ENCODE measurements around the gene CIITA. TPM values are rescaled to one million over a fixed set of nuclear protein-coding genes. Genes with fewer than 3 reads are reported as not detected.

CIITA gene
- total RNA-seq, 2 donors from 2014 or later: 25.2 to 31.0 TPM

DNA sequence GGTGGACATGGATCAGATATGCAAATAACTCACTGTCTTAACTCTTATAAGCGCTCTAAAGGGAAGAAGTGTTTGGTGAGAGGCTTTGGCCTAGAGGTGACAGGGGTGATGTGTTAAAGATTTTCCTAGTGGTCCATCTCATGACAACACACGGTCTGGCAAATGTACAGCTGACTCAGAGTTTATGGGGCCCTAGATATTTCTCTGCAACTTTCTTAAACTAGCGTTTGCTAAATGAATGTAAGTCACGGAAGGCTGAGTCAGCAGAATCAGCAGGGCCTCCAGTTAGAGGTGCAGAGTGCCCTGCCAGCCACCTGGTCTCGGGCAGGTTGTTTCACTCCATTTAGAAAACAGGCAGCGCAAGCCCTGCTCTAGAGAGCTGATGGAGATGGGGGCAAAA is 107.5 kb downstream of the CIITA start:
- no peaks in the 10 kb centered on the region for H3K9me3 ChIP-seq
- H3K27me3 ChIP-seq (replicated peaks; ENCODE audit: insufficient read depth): no peaks in the 10 kb centered on the region
- H3K4me1 ChIP-seq (ENCODE audit: control insufficient read depth in 1 of 2, low read depth in 2 of 2): peaks cover 5 to 9% of the 10 kb centered on the region in 2 donors
- no peak overlapping the region for H3K27ac ChIP-seq
- no peak overlapping the region for H3K4me3 ChIP-seq
- DNase-seq (ENCODE audit: low spot score) (no peak), ATAC-seq (ENCODE audit: insufficient number of reproducible peaks, low FRiP score, low read depth) (no peak)
- TF ChIP-seq, protein P1, sequence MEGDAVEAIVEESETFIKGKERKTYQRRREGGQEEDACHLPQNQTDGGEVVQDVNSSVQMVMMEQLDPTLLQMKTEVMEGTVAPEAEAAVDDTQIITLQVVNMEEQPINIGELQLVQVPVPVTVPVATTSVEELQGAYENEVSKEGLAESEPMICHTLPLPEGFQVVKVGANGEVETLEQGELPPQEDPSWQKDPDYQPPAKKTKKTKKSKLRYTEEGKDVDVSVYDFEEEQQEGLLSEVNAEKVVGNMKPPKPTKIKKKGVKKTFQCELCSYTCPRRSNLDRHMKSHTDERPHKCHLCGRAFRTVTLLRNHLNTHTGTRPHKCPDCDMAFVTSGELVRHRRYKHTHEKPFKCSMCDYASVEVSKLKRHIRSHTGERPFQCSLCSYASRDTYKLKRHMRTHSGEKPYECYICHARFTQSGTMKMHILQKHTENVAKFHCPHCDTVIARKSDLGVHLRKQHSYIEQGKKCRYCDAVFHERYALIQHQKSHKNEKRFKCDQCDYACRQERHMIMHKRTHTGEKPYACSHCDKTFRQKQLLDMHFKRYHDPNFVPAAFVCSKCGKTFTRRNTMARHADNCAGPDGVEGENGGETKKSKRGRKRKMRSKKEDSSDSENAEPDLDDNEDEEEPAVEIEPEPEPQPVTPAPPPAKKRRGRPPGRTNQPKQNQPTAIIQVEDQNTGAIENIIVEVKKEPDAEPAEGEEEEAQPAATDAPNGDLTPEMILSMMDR (IDR thresholded peaks at IDR 0.05): no peak
- no peaks in the 10 kb centered on the region for H3K36me3 ChIP-seq

Other genes with a start within 250 kb of the CIITA start
- not detected for gene TEKT5, start 182.3 kb upstream of the CIITA start, total RNA-seq
- 10 to 100 TPM; 19.0 to 19.2 TPM for gene NUBP1, start 133.4 kb upstream of the CIITA start, total RNA-seq
- gene TVP23A, start 58.4 kb upstream of the CIITA start, total RNA-seq: 1 to 10 TPM; 1.1 to 1.5 TPM
- 100 to 1,000 TPM; 120 to 157 TPM for gene DEXI, start 65.3 kb downstream of the CIITA start, total RNA-seq
- 10 to 100 TPM; 46.6 to 47.6 TPM for gene CLEC16A, start 67.4 kb downstream of the CIITA start, total RNA-seq